GM12878 (cell line): ENCODE results near the gene SEZ6L2. TPM values are rescaled to one million over a fixed set of nuclear protein-coding genes. Genes with fewer than 3 reads are reported as not detected.

Source experiments
- ATAC-seq: fragments of 200-7000 bp; cut with Tn5 transposase; 3 replicates; pipeline ENCODE4 v1.9.1; 2020; ENCODE audit warnings: mild to moderate bottlenecking, moderate library complexity
- BruUV-seq: library from RNA; stranded (reverse); fragments of 400-500 nt; replicated peaks from 2 replicates; lab custom pipeline; 2021; lab: Mats Ljungman, UMichigan
- CTCF ChIA-PET: fragments of 300-600 bp; sonication (Branson Sonifier 250); formaldehyde crosslinking; extraction: SDS; loops from one replicate; lab custom pipeline; 2021; ENCODE audit warnings: inconsistent platforms; lab: Yijun Ruan, JAX
- POLR2A ChIA-PET: fragments of 350-600 bp; formaldehyde crosslinking; extraction: SDS; loops from one replicate; lab custom pipeline; 2021; ENCODE audit warnings: inconsistent platforms; lab: Charles Lee
- RAD21 ChIA-PET: fragments of 300-600 bp; sonication (Branson Sonifier 250); formaldehyde crosslinking; loops from one replicate; lab custom pipeline; 2023; ENCODE audit warnings: antibody characterized with exemption; ENCODE audit not compliant: unreplicated experiment; lab: Charles Lee
- SMC1A ChIA-PET: fragments of 300-600 bp; sonication (Branson Sonifier 250); formaldehyde crosslinking; loops from one replicate; lab custom pipeline; 2023; ENCODE audit not compliant: unreplicated experiment, uncharacterized antibody; lab: Charles Lee
- DNase-seq: peaks from one replicate; pipeline ENCODE4 v3.0.0-alpha.2; 2011; ENCODE audit warnings: low read depth, low spot score
- FAIRE-seq: peaks from 3 replicates; lab custom pipeline; 2011; peaks lifted over from hg19 to GRCh38; lab: Jason Lieb, UNC
- H2AFZ ChIP-seq: 2 replicates; pipeline ENCODE4 v1.6.0; 2011; ENCODE audit warnings: low read depth, low read length, control low read depth; ENCODE audit not compliant: control insufficient read depth
- H3K27ac ChIP-seq: 2 replicates; pipeline ENCODE4 v1.5.1; 2011; ENCODE audit warnings: control low read depth; ENCODE audit not compliant: control insufficient read depth, insufficient read depth
- H3K27me3 ChIP-seq, 2 experiments: replicated peaks in 1 of 2; 2 replicates each; pipeline versions ENCODE4 v1.6.0 to v1.6.1; 2011; ENCODE audit warnings: low read length in 1 of 2; ENCODE audit not compliant: control insufficient read depth in 2 of 2, insufficient read depth in 2 of 2
- H3K36me3 ChIP-seq, 2 experiments: 2 replicates each; pipeline ENCODE4 v1.5.1; 2011; ENCODE audit warnings: low read length in 1 of 2; ENCODE audit not compliant: control insufficient read depth in 2 of 2, insufficient read depth in 2 of 2
- H3K4me1 ChIP-seq: 2 replicates; pipeline ENCODE4 v1.6.1; 2011; ENCODE audit warnings: mild to moderate bottlenecking, low read length, moderate library complexity, mixed read lengths; ENCODE audit not compliant: control insufficient read depth, insufficient read depth
- H3K4me2 ChIP-seq: 2 replicates; pipeline ENCODE4 v1.6.0; 2011; ENCODE audit warnings: control low read depth; ENCODE audit not compliant: control insufficient read depth, insufficient read depth
- H3K4me3 ChIP-seq: fragments of 200-600 bp; sonication (generic); 2 replicates; pipeline ENCODE4 v1.5.1; 2016
- H3K79me2 ChIP-seq: 2 replicates; pipeline ENCODE4 v1.6.0; 2011; ENCODE audit warnings: low read length; ENCODE audit not compliant: control insufficient read depth, insufficient read depth
- H3K9ac ChIP-seq: 2 replicates; pipeline ENCODE4 v1.8.0; 2011; ENCODE audit warnings: low read length, control low read depth, mixed read lengths; ENCODE audit not compliant: control insufficient read depth, insufficient read depth
- H3K9me3 ChIP-seq: replicated peaks from 3 replicates; pipeline ENCODE4 v1.5.1; 2011; ENCODE audit warnings: mild to moderate bottlenecking, low read length; ENCODE audit not compliant: control insufficient read depth, insufficient read depth
- H4K20me1 ChIP-seq: 2 replicates; pipeline ENCODE4 v1.6.0; 2011; ENCODE audit not compliant: control insufficient read depth, insufficient read depth
- HCFC1 ChIP-seq: fragments of 150-350 bp; IDR thresholded peaks from 2 replicates; pipeline ENCODE4 v1.6.1; 2014; ENCODE audit warnings: low read length
- IKZF1 ChIP-seq: fragments of 450-650 bp; conservative IDR thresholded peaks from 2 replicates; pipeline ENCODE4 v1.6.1; 2017; ENCODE audit warnings: antibody characterized with exemption, mild to moderate bottlenecking
- MLLT1 ChIP-seq: fragments of 450-650 bp; IDR thresholded peaks from 2 replicates; pipeline ENCODE4 v1.6.1; 2016; ENCODE audit warnings: mild to moderate bottlenecking
- MTA2 ChIP-seq: fragments of 450-650 bp; IDR thresholded peaks from 2 replicates; pipeline ENCODE4 v1.6.1; 2016; ENCODE audit warnings: low read depth, mild to moderate bottlenecking, moderate library complexity
- MYB ChIP-seq: fragments of 150-350 bp; IDR thresholded peaks from 2 replicates; pipeline ENCODE4 v1.6.1; 2014; ENCODE audit warnings: mild to moderate bottlenecking, low read depth, low read length, borderline replicate concordance
- MYC ChIP-seq: IDR thresholded peaks from 2 replicates; pipeline ENCODE4 v1.6.1; 2011; ENCODE audit warnings: mild to moderate bottlenecking, low read length, moderate library complexity, inconsistent platforms; ENCODE audit not compliant: insufficient read depth, insufficient replicate concordance, insufficient read length, severe bottlenecking
- POLR2AphosphoS2 ChIP-seq: IDR thresholded peaks from 2 replicates; pipeline ENCODE4 v1.6.1; 2011; ENCODE audit warnings: low read depth, mild to moderate bottlenecking, low read length, improper control_type of control experiment, moderate library complexity
- POLR2AphosphoS5 ChIP-seq: IDR thresholded peaks from 2 replicates; pipeline ENCODE4 v1.6.1; 2011; ENCODE audit warnings: mild to moderate bottlenecking, low read length, inconsistent platforms
- SIN3A ChIP-seq: IDR thresholded peaks from 2 replicates; pipeline ENCODE4 v1.6.1; 2012; ENCODE audit warnings: low read depth, low read length, improper control_type of control experiment
- ZBTB11 ChIP-seq: fragments of 450-650 bp; formaldehyde crosslinking; IDR thresholded peaks from 2 replicates; pipeline ENCODE4 v1.5.0; 2022; ENCODE audit warnings: mild to moderate bottlenecking, missing genetic modification characterization
- WGBS: methylation state at CpG from one replicate; pipeline ENCODE4 v1.1.6; 2016; ENCODE audit warnings: low lambda C conversion rate; ENCODE audit not compliant: insufficient replicate concordance, insufficient coverage; ENCODE audit errors: missing lambda C conversion rate; 5-methylcytosine and 5-hydroxymethylcytosine counted together
- in situ Hi-C: fragments of 300-500 bp; cut with MboI; formaldehyde crosslinking; loops from 9 replicates; pipeline ENCODE4 v1.14.3; 2018; ENCODE audit warnings: mixed read lengths
- intact Hi-C: fragments of 100-400 bp; cut with micrococcal nuclease; formaldehyde crosslinking; loops from one replicate; pipeline ENCODE4 v1.14.2; 2022; ENCODE audit not compliant: unreplicated experiment
- polyA plus RNA-seq, 11 experiments: library from polyadenylated mRNA; depleted of rRNA in 4 of 11; unstranded in 6 of 11; stranded (reverse) in 5 of 11; fragments of >200 nt; fragmentation: Nextera tagmentation in 4 of 11; fragmentation: Illumina TruSeq in 1 of 11; extraction: Ambion mirVana in 4 of 11; extraction: Trizol in 1 of 11; gene quantifications; 1 replicate in 1 of 11; 2 replicates in 10 of 11; pipeline versions ENCODE4 v1.2.1 to v1.2.3, GENCODE V29; 2011 to 2016; ENCODE audit warnings: inconsistent platforms in 2 of 11, missing spikeins in 2 of 11, low read depth in 1 of 11
- total RNA-seq, 4 experiments: library from RNA; depleted of rRNA in 3 of 4; stranded (reverse); fragments of >200 nt in 3 of 4; fragmentation: Illumina TruSeq in 1 of 4; extraction: Trizol in 1 of 4; gene quantifications; 2 replicates each; pipeline versions ENCODE4 v1.2.1 to v1.2.3, GENCODE V29; 2013 to 2021
- TF ChIP-seq, protein P1 (sequence below): fragments of 450-650 bp; IDR thresholded peaks from 2 replicates; pipeline ENCODE4 v1.6.1; 2018; ENCODE audit warnings: borderline replicate concordance, mild to moderate bottlenecking; ENCODE audit not compliant: partially characterized antibody
- TF ChIP-seq, protein P2 (sequence below): IDR thresholded peaks from 2 replicates; pipeline ENCODE4 v1.6.1; 2011; ENCODE audit warnings: mild to moderate bottlenecking, low read depth, low read length, moderate library complexity; ENCODE audit not compliant: insufficient replicate concordance

The SEZ6L2 gene
- total and polyA plus RNA-seq, 10 of the 15 experiments (the other 5 are each of a cell fraction or from before 2014, with no cell fraction given), result 0.06 to 0.49 TPM; not detected in 8

DNA sequence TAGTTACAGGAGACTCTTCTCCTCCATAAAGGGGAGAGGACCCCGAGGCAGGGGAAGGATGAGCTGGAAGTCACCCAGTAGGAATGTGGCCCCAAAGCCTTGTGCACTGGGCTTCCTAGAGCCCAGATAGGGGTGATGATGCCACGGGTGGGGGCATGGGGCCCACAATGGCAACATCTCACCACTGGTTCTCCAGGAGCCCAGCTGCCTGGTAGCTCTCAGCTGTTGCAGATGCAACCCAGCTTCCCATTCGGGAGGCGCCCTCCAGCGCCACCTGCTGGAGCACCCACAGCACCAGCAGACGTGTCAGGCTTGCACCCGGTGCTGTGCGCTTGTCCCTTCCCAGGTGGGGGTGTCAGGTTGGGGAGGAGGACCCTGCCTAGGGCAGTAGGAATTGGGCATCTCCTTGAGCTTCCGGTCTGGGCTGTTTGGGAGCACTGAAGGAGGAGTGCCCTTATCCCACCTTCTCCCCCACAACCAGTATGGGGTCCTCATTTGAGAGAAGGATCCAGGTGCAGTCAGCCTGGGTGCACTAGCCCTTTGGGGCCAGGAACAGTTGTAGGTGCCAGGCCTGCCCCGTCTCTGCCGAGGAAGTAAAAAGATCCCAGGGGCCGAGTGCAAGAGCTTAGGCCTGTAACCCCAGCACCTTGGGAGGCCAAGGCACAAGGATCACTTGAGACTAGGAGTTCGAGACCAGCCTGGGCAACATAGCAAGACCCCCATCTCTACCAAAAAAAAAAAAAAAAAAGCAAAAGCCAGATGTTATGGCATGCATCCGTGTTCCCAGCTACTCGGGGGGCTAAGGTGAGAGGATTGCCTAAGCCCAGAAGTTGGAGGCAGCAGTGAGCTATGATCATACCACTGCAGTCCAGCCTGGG lies 50.7 kb downstream of the SEZ6L2 start:
- Histone ChIP-seq H3K27me3 (no peaks in the 10 kb centered on the region), H3K27ac (no peak overlapping the region), H3K9me3 (no peaks in the 10 kb centered on the region), H3K36me3 (peaks cover 2 to 3% of the 10 kb centered on the region in 2 experiments; a peak in 2 of 4 replicates), H3K79me2 (no peaks in the 10 kb centered on the region), H3K9ac (no peak overlapping the region), H3K4me2 (no peak overlapping the region), H2AFZ (no peak overlapping the region), H4K20me1 (no peaks in the 10 kb centered on the region), H3K4me3 (no peak overlapping the region), H3K4me1 (no peaks in the 10 kb centered on the region)
- in situ Hi-C loops, result no loop called here
- POLR2A ChIA-PET, result interaction anchor here (0.5 to 3.4 kb wide), 8 partner anchors 19 to 734 kb away, joined by 3 to 14 read pairs (median 4); partner anchors contain the start of genes KIF22, MVP and PAGR1
- FAIRE-seq (no peak), DNase-seq (no peak), ATAC-seq (peak; percentile 99)
- intact Hi-C loops, result loop anchor here (1.0 kb wide), 1 partner anchor 148 kb away; no protein-coding TSS in a partner anchor
- no TSS peak for BruUV-seq
- WGBS, result 39% methylated on average over 15 of the region's 15 CpGs
- SMC1A ChIA-PET, result interaction anchor here (0.7 to 3.6 kb wide), 23 partner anchors 10 to 207 kb away, joined by 3 to 48 read pairs (median 4); partner anchors contain the start of genes MVP, PAGR1, TAOK2 and TMEM219
- CTCF ChIA-PET, result interaction anchor here (0.6 to 4.6 kb wide), 52 partner anchors 9 to 249 kb away, joined by 3 to 99 read pairs (median 5); partner anchors contain the start of genes C16orf92, CDIPT, KCTD13 and KIF22
- RAD21 ChIA-PET, result interaction anchor here (0.6 to 3.5 kb wide), 20 partner anchors 19 to 208 kb away, joined by 3 to 51 read pairs (median 5); partner anchors contain the start of genes KCTD13, KIF22, MVP and PAGR1
- TF ChIP-seq ZBTB11 (CRISPR knock-in tag) (no peak), IKZF1 (0 out of 2 replicates have a peak, but pooled peaks have one; percentile 47), POLR2AphosphoS5 (peak; percentile 31; the same call in 1 of the 2 replicates), MTA2 (no peak), HCFC1 (no peak), SIN3A (no peak), POLR2AphosphoS2 (no peak), MYB (no peak), MYC (no peak), MLLT1 (no peak)
- TF ChIP-seq, protein P1, sequence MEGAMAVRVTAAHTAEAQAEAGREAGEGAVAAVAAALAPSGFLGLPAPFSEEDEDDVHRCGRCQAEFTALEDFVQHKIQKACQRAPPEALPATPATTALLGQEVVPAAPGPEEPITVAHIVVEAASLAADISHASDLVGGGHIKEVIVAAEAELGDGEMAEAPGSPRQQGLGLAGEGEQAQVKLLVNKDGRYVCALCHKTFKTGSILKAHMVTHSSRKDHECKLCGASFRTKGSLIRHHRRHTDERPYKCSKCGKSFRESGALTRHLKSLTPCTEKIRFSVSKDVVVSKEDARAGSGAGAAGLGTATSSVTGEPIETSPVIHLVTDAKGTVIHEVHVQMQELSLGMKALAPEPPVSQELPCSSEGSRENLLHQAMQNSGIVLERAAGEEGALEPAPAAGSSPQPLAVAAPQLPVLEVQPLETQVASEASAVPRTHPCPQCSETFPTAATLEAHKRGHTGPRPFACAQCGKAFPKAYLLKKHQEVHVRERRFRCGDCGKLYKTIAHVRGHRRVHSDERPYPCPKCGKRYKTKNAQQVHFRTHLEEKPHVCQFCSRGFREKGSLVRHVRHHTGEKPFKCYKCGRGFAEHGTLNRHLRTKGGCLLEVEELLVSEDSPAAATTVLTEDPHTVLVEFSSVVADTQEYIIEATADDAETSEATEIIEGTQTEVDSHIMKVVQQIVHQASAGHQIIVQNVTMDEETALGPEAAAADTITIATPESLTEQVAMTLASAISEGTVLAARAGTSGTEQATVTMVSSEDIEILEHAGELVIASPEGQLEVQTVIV, result no peak
- TF ChIP-seq, protein P2, sequence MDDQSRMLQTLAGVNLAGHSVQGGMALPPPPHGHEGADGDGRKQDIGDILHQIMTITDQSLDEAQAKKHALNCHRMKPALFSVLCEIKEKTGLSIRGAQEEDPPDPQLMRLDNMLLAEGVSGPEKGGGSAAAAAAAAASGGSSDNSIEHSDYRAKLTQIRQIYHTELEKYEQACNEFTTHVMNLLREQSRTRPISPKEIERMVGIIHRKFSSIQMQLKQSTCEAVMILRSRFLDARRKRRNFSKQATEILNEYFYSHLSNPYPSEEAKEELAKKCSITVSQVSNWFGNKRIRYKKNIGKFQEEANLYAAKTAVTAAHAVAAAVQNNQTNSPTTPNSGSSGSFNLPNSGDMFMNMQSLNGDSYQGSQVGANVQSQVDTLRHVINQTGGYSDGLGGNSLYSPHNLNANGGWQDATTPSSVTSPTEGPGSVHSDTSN, result no peak
